A549 (cell line): ENCODE data around the gene TCP10L. TPM values are rescaled to one million over a fixed set of nuclear protein-coding genes. Genes with fewer than 3 reads are reported as not detected.
A peak's percentile ranks its signal among the peaks of the same experiment; 100 is the strongest.

Source experiments
- ATAC-seq, 2 experiments: fragments of 200-7000 bp in 1 of 2; fragments of >200 bp in 1 of 2; cut with Nextera tagmentation in 1 of 2; cut with Tn5 transposase in 1 of 2; 3 replicates each; pipeline versions ENCODE4 v1.8.0 to v1.9.1; 2018 to 2020; ENCODE audit warnings: mild to moderate bottlenecking in 1 of 2, moderate library complexity in 1 of 2
- CTCF ChIA-PET: fragments of 300-600 bp; sonication (Branson Sonifier 250); formaldehyde crosslinking; extraction: SDS; loops from one replicate; lab custom pipeline; 2021; ENCODE audit warnings: antibody characterized with exemption, inconsistent platforms; lab: Yijun Ruan, JAX
- POLR2A ChIA-PET: fragments of 350-600 bp; formaldehyde crosslinking; extraction: SDS; loops from one replicate; lab custom pipeline; 2021; ENCODE audit warnings: antibody characterized with exemption, inconsistent platforms; lab: Yijun Ruan, JAX
- DNase-seq, 2 experiments: peaks; one replicate each; pipeline versions ENCODE4 v3.0.0 to v3.0.0-alpha.2; 2011 to 2016; ENCODE audit warnings: low read depth in 1 of 2, low spot score in 1 of 2
- FAIRE-seq: peaks from 2 replicates; lab custom pipeline; 2011; peaks lifted over from hg19 to GRCh38; lab: Jason Lieb, UNC
- H3K27ac ChIP-seq, 2 experiments: fragments of >200 bp; sonication (Bioruptor Twin); formaldehyde crosslinking; 3 replicates each; pipeline ENCODE4 v1.5.1; 2016 to 2017
- H3K4me1 ChIP-seq: fragments of >200 bp; sonication (Bioruptor Twin); formaldehyde crosslinking; 3 replicates; pipeline ENCODE4 v1.6.1; 2016
- H3K4me2 ChIP-seq: fragments of >200 bp; sonication (Bioruptor Twin); formaldehyde crosslinking; 3 replicates; pipeline ENCODE4 v1.6.1; 2016
- H3K4me3 ChIP-seq: fragments of >200 bp; sonication (Bioruptor Twin); formaldehyde crosslinking; 3 replicates; pipeline ENCODE4 v1.5.1; 2016
- H3K9me3 ChIP-seq: fragments of >200 bp; sonication (Bioruptor Twin); formaldehyde crosslinking; 3 replicates; pipeline ENCODE4 v1.6.1; 2016
- ATOH8 ChIP-seq: fragments of 250-450 bp; sonication (Bioruptor Pico); IDR thresholded peaks from 2 replicates; pipeline ENCODE4 v1.5.0; 2020; ENCODE audit warnings: low read depth, mild to moderate bottlenecking, moderate library complexity
- BCL3 ChIP-seq: fragments of >200 bp; sonication (Bioruptor Twin); formaldehyde crosslinking; IDR thresholded peaks from 3 replicates; pipeline ENCODE4 v1.6.1; 2016
- CBX2 ChIP-seq: fragments of 200-600 bp; sonication (generic); IDR thresholded peaks from 2 replicates; pipeline ENCODE4 v1.6.1; 2016; ENCODE audit warnings: low read depth, mild to moderate bottlenecking, borderline replicate concordance
- CEBPB ChIP-seq, 2 experiments: fragments of >200 bp in 1 of 2; sonication (Bioruptor Twin) in 1 of 2; formaldehyde crosslinking in 1 of 2; IDR thresholded peaks; 2 replicates each; pipeline ENCODE4 v1.6.1; 2012 to 2016
- CHD2 ChIP-seq: fragments of 150-350 bp; IDR thresholded peaks from 2 replicates; pipeline ENCODE4 v1.6.1; 2014; ENCODE audit warnings: low read length; ENCODE audit not compliant: partially characterized antibody
- CHD4 ChIP-seq: fragments of 200-600 bp; sonication (generic); IDR thresholded peaks from 2 replicates; pipeline ENCODE4 v1.6.1; 2016; ENCODE audit warnings: antibody characterized with exemption, mild to moderate bottlenecking, borderline replicate concordance
- EHMT2 ChIP-seq: fragments of 200-600 bp; sonication (generic); IDR thresholded peaks from 2 replicates; pipeline ENCODE4 v1.6.1; 2016; ENCODE audit warnings: antibody characterized with exemption, low read depth, mild to moderate bottlenecking, moderate library complexity
- ELK1 ChIP-seq: fragments of 150-350 bp; IDR thresholded peaks from 2 replicates; pipeline ENCODE4 v1.6.1; 2014; ENCODE audit warnings: low read depth, mild to moderate bottlenecking, low read length
- GATA3 ChIP-seq: IDR thresholded peaks from 2 replicates; pipeline ENCODE4 v1.6.1; 2012; ENCODE audit warnings: borderline replicate concordance
- HOXB5 ChIP-seq: fragments of 250-450 bp; sonication (Bioruptor Pico); IDR thresholded peaks from 2 replicates; pipeline ENCODE4 v1.5.0; 2020; ENCODE audit warnings: mild to moderate bottlenecking, moderate library complexity
- JUN ChIP-seq, 2 experiments: fragments of >200 bp; sonication (Bioruptor Twin); formaldehyde crosslinking; IDR thresholded peaks; 2 replicates in 1 of 2; 3 replicates in 1 of 2; pipeline ENCODE4 v1.6.1; 2016 to 2017
- KDM1A ChIP-seq: fragments of 200-600 bp; sonication (generic); IDR thresholded peaks from 2 replicates; pipeline ENCODE4 v1.6.1; 2016; ENCODE audit warnings: low read depth, mild to moderate bottlenecking
- MAFK ChIP-seq: fragments of 450-650 bp; IDR thresholded peaks from 2 replicates; pipeline ENCODE4 v1.6.1; 2014; ENCODE audit not compliant: partially characterized antibody
- MAX ChIP-seq: IDR thresholded peaks from 2 replicates; pipeline ENCODE4 v1.6.1; 2012
- MYC ChIP-seq: IDR thresholded peaks from 2 replicates; pipeline ENCODE4 v1.6.1; 2012; ENCODE audit warnings: mild to moderate bottlenecking, inconsistent platforms, low read length, improper control_type of control experiment, borderline replicate concordance
- NR3C1 ChIP-seq: fragments of >200 bp; sonication (Bioruptor Twin); formaldehyde crosslinking; IDR thresholded peaks from 3 replicates; pipeline ENCODE4 v1.6.1; 2017
- PBX3 ChIP-seq: IDR thresholded peaks from 2 replicates; pipeline ENCODE4 v1.6.1; 2012
- PHF8 ChIP-seq: fragments of 200-600 bp; sonication (generic); IDR thresholded peaks from 2 replicates; pipeline ENCODE4 v1.6.1; 2016; ENCODE audit warnings: low read depth, mild to moderate bottlenecking, antibody characterized with exemption, moderate library complexity, borderline replicate concordance
- POLR2A ChIP-seq: IDR thresholded peaks from 2 replicates; pipeline ENCODE4 v1.6.1; 2012; ENCODE audit warnings: mild to moderate bottlenecking, low read length
- RAD21 ChIP-seq, 2 experiments: fragments of >200 bp in 1 of 2; sonication (Bioruptor Twin) in 1 of 2; formaldehyde crosslinking in 1 of 2; IDR thresholded peaks in 1 of 2; conservative IDR thresholded peaks in 1 of 2; 2 replicates in 1 of 2; 3 replicates in 1 of 2; pipeline ENCODE4 v1.6.1; 2012 to 2018; ENCODE audit warnings: inconsistent platforms in 1 of 2
- RFX5 ChIP-seq: fragments of 450-650 bp; IDR thresholded peaks from 2 replicates; pipeline ENCODE4 v1.7.1; 2014; ENCODE audit warnings: antibody characterized with exemption, mild to moderate bottlenecking, moderate library complexity
- RNF2 ChIP-seq: fragments of 200-600 bp; sonication (generic); IDR thresholded peaks from 2 replicates; pipeline ENCODE4 v1.6.1; 2016; ENCODE audit warnings: low read depth, mild to moderate bottlenecking, antibody characterized with exemption, moderate library complexity, borderline replicate concordance
- USF2 ChIP-seq: fragments of 450-650 bp; IDR thresholded peaks from 2 replicates; pipeline ENCODE4 v1.6.1; 2014; ENCODE audit warnings: antibody characterized with exemption
- WGBS: methylation state at CpG from one replicate; pipeline ENCODE4 v1.1.6; 2017; ENCODE audit errors: missing lambda C conversion rate; 5-methylcytosine and 5-hydroxymethylcytosine counted together
- polyA plus RNA-seq, 4 experiments: library from polyadenylated mRNA; depleted of rRNA in 3 of 4; stranded (reverse); fragments of >200 nt; fragmentation: RNase III in 1 of 4; extraction: RNeasy Plus Mini Kit Qiagen cat#74134 plus additional on column Dnase treatment in 1 of 4; gene quantifications; 2 replicates in 3 of 4; 3 replicates in 1 of 4; pipeline ENCODE4 v1.2.3, GENCODE V29; 2011 to 2017

Gene TCP10L
- polyA plus RNA-seq, 2 of the 4 experiments (the other 2 are of a cell fraction): 0.62 to 1.2 TPM

GRCh38 chr21:32612075-32612998, 27.0 kb upstream of the TCP10L start, which contains the start of gene CFAP298:
TSS of gene CFAP298 (minus strand) at chr21:32612377. CDS start at chr21:32612243, 134 bp downstream.
- peak; percentile 73 to 92 for DNase-seq
- H3K4me2 ChIP-seq: peak within 1 kb of the TSS; percentile 85
- no peak for FAIRE-seq
- H3K4me1 ChIP-seq: 0 out of 3 replicates have a peak, but pooled peaks cover 8% of the 10 kb centered on the region
- H3K9me3 ChIP-seq: no peaks in the 10 kb centered on the region
- POLR2A ChIA-PET: interaction anchor here (1.5 kb wide), 1 partner anchor 12 kb away, joined by 8 read pairs; no protein-coding TSS in a partner anchor
- peak within 1 kb of the TSS; percentile 89 to 99 for H3K27ac ChIP-seq
- ATAC-seq: peak; percentile 98
- peak within 1 kb of the TSS; percentile 54 for H3K4me3 ChIP-seq
- WGBS: 10% methylated on average over 2 of the region's 81 CpGs
- CTCF ChIA-PET: interaction anchor here (1.2 to 3.5 kb wide), 4 partner anchors 11 to 210 kb away, joined by 3 to 16 read pairs (median 6); no protein-coding TSS in a partner anchor
- TF ChIP-seq USF2: no peak
- TF ChIP-seq RFX5: no peak
- 0 out of 2 replicates have a peak, but pooled peaks have one; percentile 37 for TF ChIP-seq MYC
- TF ChIP-seq PBX3: peak; percentile 63; the same call in 1 of the 2 replicates
- 0 out of 3 replicates have a peak, but pooled peaks have one; percentile 41 for TF ChIP-seq BCL3
- TF ChIP-seq HOXB5: no peak
- TF ChIP-seq PHF8: peak; percentile 33; the same call in 1 of the 2 replicates
- TF ChIP-seq CHD4: no peak
- no peak for TF ChIP-seq ATOH8 (CRISPR knock-in tag)
- peak; percentile 75 for TF ChIP-seq POLR2A
- no peak for TF ChIP-seq NR3C1
- TF ChIP-seq JUN (IDR thresholded peaks at IDR 0.05): peak in 1 of 2 experiments; percentile 76; a peak in 3 of 5 replicates
- peak; percentile 67 for TF ChIP-seq MAX

- ChIA-PET CTCF (interaction anchor here (1.3 to 3.5 kb wide), 2 partner anchors 10 to 209 kb away, joined by 5 to 16 read pairs; no protein-coding TSS in a partner anchor), POLR2A (interaction anchor here (1.5 kb wide), 1 partner anchor 11 kb away, joined by 8 read pairs; no protein-coding TSS in a partner anchor)
- peak overlapping the region; percentile 89 to 99 for H3K27ac ChIP-seq
- peak overlapping the region; percentile 85 for H3K4me2 ChIP-seq
- 0 out of 3 replicates have a peak, but pooled peaks cover 8% of the 10 kb centered on the region for H3K4me1 ChIP-seq
- 1% methylated on average over 27 of the region's 28 CpGs for WGBS
- H3K4me3 ChIP-seq: peak overlapping the region; percentile 54
- ATAC-seq: peak; percentile 7 to 39; a peak in 3 of 6 replicates
- no peak for FAIRE-seq
- H3K9me3 ChIP-seq: no peaks in the 10 kb centered on the region
- peak in 1 of 2 experiments; percentile 7 for DNase-seq
- TF ChIP-seq GATA3 (no peak), RAD21 (conservative IDR thresholded peaks at IDR 0.05 in 1 of 2, IDR thresholded peaks at IDR 0.05 in 1 of 2) (no peak), CHD2 (no peak), CEBPB (IDR thresholded peaks at IDR 0.05) (no peak), ELK1 (no peak), RNF2 (no peak), USF2 (no peak), KDM1A (no peak), MAFK (no peak), EHMT2 (no peak), CBX2 (no peak)
Measured at GRCh38 chr21:32611471-32611997, 26.2 kb upstream of the TCP10L start.
